Measurements from ENCODE around the gene TAOK1.

The TAOK1 gene

GRCh38 chr17:29596811-29597210, 206.6 kb downstream of the TAOK1 start:
- DNase-seq, result no peak

GRCh38 chr17:29597361-29598172, 207.4 kb downstream of the TAOK1 start:
- DNase-seq, result no peak
